ENCODE data around the gene GYS2.
"Not testable (repeated sequence)": the region's sequence is repeated elsewhere in the genome, so short reads cannot be mapped to it uniquely, and the experiment has no call there.

GYS2 gene

GRCh38 chr12:21600196-21600595 lies 4.5 kb downstream of the GYS2 start:
- no peak for DNase-seq

- DNase-seq = no peak
These were observed 5.3 kb downstream of the GYS2 start for GRCh38 chr12:21599143-21599999.

- DNase-seq = no peak
These were observed 6.0 kb downstream of the GYS2 start for GRCh38 chr12:21598651-21599050.

GRCh38 chr12:21595356-21595755 lies 9.3 kb downstream of the GYS2 start:
- not testable (repeated sequence) for DNase-seq

- no peak for DNase-seq
These were observed 19.2 kb downstream of the GYS2 start for GRCh38 chr12:21585485-21585884.

- DNase-seq = not testable (repeated sequence)
These were observed 20.1 kb downstream of the GYS2 start for GRCh38 chr12:21584403-21585182.

GRCh38 chr12:21583587-21583986 lies 21.1 kb downstream of the GYS2 start:
- no peak for DNase-seq

- no peak for DNase-seq
These were observed 23.7 kb downstream of the GYS2 start for GRCh38 chr12:21580748-21581516.

GRCh38 chr12:21577516-21577915 lies 27.1 kb downstream of the GYS2 start:
- DNase-seq = no peak

GRCh38 chr12:21576431-21576830 lies 28.2 kb downstream of the GYS2 start:
- no peak for DNase-seq

- no peak for DNase-seq
These were observed 30.8 kb downstream of the GYS2 start for GRCh38 chr12:21573733-21574358.

- no peak for DNase-seq
These were observed 33.6 kb downstream of the GYS2 start for GRCh38 chr12:21571046-21571445.

GRCh38 chr12:21568115-21568514 lies 36.5 kb downstream of the GYS2 start:
- no peak for DNase-seq

GRCh38 chr12:21566907-21567394 lies 37.7 kb downstream of the GYS2 start:
- no peak for DNase-seq

GRCh38 chr12:21566223-21566906 lies 38.3 kb downstream of the GYS2 start:
- DNase-seq = no peak

- no peak for DNase-seq
These were observed 41.8 kb downstream of the GYS2 start for GRCh38 chr12:21562859-21563258.

GRCh38 chr12:21561158-21561557 lies 43.5 kb downstream of the GYS2 start:
- no peak for DNase-seq

- no peak for DNase-seq
These were observed 44.6 kb downstream of the GYS2 start for GRCh38 chr12:21559855-21560569.

- DNase-seq = no peak
These were observed 46.5 kb downstream of the GYS2 start for GRCh38 chr12:21558100-21558679.

GRCh38 chr12:21553329-21553675 lies 51.3 kb downstream of the GYS2 start:
- no peak for DNase-seq

All from NCI-H2171 treated with DMSO at 0.1 percent for 48 hours (cell line).